HUES64 (cell line): ENCODE results near the gene DHRS1.
"Not testable (repeated sequence)": the region's sequence is repeated elsewhere in the genome, so short reads cannot be mapped to it uniquely, and the experiment has no call there.

Source experiments
- H3K27ac ChIP-seq: 2 replicates; pipeline ENCODE4 v1.7.0; 2013; ENCODE audit warnings: low read depth, low read length, inconsistent platforms
- H3K27me3 ChIP-seq: 2 replicates; pipeline ENCODE4 v1.6.1; 2013; ENCODE audit warnings: mild to moderate bottlenecking, low read length; ENCODE audit not compliant: insufficient read depth
- H3K36me3 ChIP-seq: 2 replicates; pipeline ENCODE4 v1.6.1; 2013; ENCODE audit warnings: mild to moderate bottlenecking, low read length; ENCODE audit not compliant: insufficient read depth
- H3K4me1 ChIP-seq: 2 replicates; pipeline ENCODE4 v1.6.1; 2013; ENCODE audit warnings: mild to moderate bottlenecking, low read length, moderate library complexity; ENCODE audit not compliant: insufficient read depth
- H3K4me3 ChIP-seq: 2 replicates; pipeline ENCODE4 v1.5.1; 2013; ENCODE audit warnings: mild to moderate bottlenecking, low read length, moderate library complexity
- H3K9ac ChIP-seq: 2 replicates; pipeline ENCODE4 v1.6.1; 2013; ENCODE audit warnings: mild to moderate bottlenecking, low read depth, low read length
- H3K9me3 ChIP-seq: 2 replicates; pipeline ENCODE4 v1.6.1; 2013; ENCODE audit warnings: low read depth, low read length; ENCODE audit not compliant: insufficient read depth
- WGBS: fragments of 150-250, 120-280 bp; methylation state at CpG from one replicate; pipeline ENCODE4 v1.1.7; 2013; ENCODE audit warnings: missing lambda C conversion rate; 5-methylcytosine and 5-hydroxymethylcytosine counted together

Gene DHRS1

DNA sequence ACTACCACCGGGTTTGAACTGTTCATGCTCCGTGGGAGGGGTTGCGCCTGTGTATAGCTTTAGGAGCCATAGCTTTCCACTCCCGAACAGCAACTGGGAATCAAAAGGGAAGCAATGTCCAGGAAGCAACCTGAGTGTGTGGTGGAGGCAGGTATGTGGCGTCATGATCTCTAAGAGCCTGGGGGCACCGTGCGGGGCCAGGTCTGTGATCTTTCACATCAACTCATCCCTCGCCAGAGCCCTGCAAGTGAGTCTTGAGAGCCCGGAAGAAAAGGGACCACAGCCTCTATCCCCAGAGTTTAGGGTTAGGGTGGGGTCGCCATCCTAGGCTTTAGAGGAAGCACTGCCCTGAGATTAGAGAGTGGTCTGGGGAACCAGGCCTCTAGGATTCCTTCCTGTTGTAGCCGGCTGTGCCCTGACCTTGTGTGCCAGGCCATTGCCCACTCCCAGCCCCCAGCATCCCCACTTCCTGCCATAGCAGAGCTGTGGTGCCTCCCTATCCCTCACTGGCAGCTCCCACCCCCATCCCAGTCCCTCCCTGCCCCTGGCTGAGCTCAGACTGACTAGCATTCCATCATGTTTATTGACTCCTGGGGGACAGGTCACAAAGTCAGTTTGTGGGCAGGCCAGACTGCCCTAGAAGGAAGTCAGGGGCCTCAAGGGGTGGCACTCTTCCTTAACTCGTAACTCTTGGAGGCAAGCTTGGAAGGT lies 36.0 kb upstream of the DHRS1 start:
- WGBS, result 54% methylated on average over 9 of the region's 12 CpGs
- no peaks in the 10 kb centered on the region for H3K9me3 ChIP-seq

DNA sequence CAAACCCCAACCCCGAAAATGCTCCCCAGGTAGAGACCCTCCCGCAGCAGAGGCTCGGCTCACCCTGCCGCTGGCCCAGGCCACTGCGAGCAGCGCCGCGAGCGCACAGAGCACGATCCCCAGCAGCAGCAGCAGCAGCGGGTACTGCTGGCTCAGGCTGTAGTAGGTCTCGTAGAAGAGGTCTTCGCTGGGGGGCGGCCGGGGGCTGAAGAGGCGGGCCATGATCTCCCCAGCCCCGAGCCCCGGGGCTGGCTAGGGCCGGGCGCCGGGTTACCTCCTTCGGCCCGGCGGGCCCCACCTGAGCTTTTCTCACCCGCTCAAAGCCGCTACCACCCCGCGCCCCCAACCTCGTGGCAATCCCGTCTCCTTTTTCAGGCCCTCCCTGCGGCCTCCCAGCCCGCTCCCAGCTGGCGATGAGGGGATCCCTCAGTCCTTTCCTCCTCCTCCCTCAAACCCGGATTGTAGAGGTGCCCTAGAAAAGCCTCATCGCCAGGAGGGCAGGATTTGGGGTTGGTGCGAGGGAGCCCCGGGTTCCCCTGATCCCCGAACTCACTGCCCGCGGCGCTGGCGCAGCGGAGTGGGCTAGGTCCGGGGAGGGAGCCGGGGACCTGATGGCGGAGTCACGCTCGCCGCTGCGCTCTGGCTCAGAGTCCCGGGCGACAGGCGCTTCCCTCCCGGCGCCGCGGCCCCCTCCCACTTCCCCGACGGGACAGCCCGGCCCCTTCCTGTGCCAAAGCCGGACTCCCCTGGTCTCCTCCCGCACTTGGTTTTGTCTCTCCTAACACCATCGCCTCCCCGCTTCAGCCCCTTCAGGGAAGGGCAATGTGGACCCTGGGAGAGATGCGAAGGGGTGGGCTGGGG lies 35.1 kb upstream of the DHRS1 start, which contains the start of gene ADCY4:
Gene ADCY4 (minus strand): TSS at position 641 of the 861 bp plus-strand sequence. CDS start 419 bp downstream, at position 222.
- H3K4me1 ChIP-seq, result no peaks in the 10 kb centered on the region
- WGBS, result under 1% methylated on average over 63 of the region's 65 CpGs
- H3K27ac ChIP-seq, result no peak within 1 kb of the TSS
- no peaks in the 10 kb centered on the region for H3K36me3 ChIP-seq
- peak within 1 kb of the TSS; percentile 55; the same call in 1 of the 2 replicates for H3K9ac ChIP-seq
- no peaks in the 10 kb centered on the region for H3K9me3 ChIP-seq
- H3K4me3 ChIP-seq, result peak within 1 kb of the TSS; percentile 69
- H3K27me3 ChIP-seq, result peaks cover 100% of the 10 kb centered on the region

More for the DNA sequence above, 36.0 kb upstream of the DHRS1 start:
- H3K9ac ChIP-seq, result no peak overlapping the region
- H3K27me3 ChIP-seq, result peaks cover 100% of the 10 kb centered on the region
- H3K36me3 ChIP-seq, result no peaks in the 10 kb centered on the region
- H3K4me3 ChIP-seq, result peak overlapping the region; percentile 69; the same call in 1 of the 2 replicates
- no peak overlapping the region for H3K27ac ChIP-seq
- no peaks in the 10 kb centered on the region for H3K4me1 ChIP-seq

DNA sequence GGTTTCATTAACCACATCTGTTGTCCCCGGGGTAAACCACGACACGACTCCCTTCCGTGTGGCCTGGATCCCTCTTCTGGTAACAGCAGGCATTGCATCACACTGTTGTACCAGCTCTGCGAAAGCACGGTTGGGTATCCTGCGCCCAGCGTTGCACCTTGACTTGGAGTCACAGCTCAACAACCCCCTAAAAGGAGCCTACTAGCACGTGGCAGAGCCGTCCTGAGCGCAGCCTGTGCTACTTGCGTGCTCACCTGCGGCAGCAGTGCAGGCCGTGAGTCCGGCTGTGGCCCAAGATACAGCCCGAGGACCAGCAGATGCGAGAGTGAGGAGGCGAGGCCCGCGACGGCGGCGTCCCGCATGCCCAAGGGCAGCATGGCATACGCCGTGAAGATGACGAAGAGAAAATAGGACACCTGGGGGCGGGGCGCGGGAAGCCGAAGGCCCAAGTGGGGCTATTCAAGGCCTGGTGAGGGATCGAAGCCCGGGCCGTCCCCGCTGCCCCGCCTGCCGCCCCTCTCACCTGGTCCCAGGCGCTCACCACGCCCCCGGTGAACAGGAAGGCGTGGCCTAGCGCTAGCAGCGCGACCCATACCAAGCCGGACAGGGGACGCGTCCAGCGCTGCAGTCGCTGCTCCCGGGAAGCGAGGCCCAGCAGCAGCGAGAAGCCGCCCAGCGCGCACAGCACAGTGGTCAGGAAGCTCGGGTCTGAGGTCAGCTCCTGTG lies 32.9 kb upstream of the DHRS1 start:
- Histone ChIP-seq H3K27ac (no peak overlapping the region), H3K4me1 (no peaks in the 10 kb centered on the region), H3K36me3 (no peaks in the 10 kb centered on the region), H3K27me3 (peaks cover 88% of the 10 kb centered on the region), H3K4me3 (peak overlapping the region; percentile 49), H3K9me3 (no peaks in the 10 kb centered on the region), H3K9ac (no peak overlapping the region; the same call in 1 of the 2 replicates)
- WGBS, result 3% methylated on average over 56 of the region's 56 CpGs

DNA sequence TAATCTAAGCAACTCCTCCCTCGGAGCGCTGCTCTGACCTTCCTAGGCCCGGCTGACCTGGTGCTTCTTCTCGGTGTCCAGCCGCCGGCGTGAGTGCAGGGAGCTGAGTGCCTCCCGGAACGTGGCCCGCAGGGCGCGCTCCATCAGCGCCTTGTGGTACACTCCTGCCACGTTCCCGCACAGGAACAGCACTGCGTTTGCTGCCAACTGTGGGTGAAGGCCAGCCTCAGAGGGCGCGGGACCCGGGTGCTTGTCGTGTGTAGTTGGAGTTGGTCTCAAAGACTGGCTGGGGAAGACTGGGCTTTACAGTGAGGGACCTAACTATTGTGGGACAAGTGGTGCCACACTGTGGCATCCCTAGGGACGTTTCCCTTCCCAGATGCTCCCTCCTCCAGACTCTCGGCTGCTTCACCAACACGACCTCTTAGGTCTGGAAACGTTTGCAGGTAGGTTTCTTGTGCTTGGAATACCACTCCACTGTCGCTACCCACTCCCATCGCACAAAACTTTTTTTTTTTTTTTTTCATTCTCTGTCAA lies 32.2 kb upstream of the DHRS1 start:
- Histone ChIP-seq H3K9ac (no peak overlapping the region), H3K36me3 (no peaks in the 10 kb centered on the region), H3K4me3 (peak overlapping the region; percentile 49; the same call in 1 of the 2 replicates), H3K9me3 (no peaks in the 10 kb centered on the region), H3K27ac (no peak overlapping the region), H3K4me1 (no peaks in the 10 kb centered on the region), H3K27me3 (peaks cover 87% of the 10 kb centered on the region)
- WGBS, result 70% methylated on average over 26 of the region's 26 CpGs

DNA sequence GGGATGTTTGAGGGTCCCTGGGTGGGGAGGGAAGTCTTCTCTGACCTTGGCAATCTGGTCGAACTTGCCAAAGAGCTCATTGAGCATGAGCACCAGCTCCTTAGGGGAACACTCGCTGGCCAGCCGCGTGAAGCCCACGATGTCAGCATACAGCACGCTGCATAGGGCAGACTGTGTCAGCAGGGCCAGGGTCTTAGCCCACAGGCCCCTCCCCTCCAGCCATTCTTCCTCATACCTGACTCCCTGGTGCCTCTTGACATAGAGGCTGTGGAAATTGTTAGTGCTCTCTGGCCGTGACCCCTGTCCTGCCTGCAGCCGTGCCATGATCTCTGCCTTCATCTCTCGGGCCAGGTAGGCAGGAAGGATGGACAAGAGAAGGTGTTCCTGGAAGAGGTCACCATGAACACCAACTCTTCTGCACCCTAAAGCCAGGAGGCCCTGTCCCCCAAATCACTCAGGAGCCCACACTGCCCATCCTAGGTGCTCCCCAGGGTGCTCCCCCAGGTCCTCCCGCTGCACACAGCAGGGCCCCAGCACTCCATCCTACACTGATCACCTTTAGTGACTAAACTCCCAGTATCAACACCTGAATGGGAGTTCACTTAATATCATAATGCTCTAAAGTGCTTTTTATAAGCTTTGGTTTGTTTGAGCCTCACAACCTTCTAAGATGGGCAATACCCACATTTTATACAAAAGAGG lies 31.5 kb upstream of the DHRS1 start:
- Histone ChIP-seq H3K4me1 (no peaks in the 10 kb centered on the region), H3K9ac (no peak overlapping the region), H3K27me3 (peaks cover 80% of the 10 kb centered on the region), H3K27ac (no peak overlapping the region), H3K9me3 (no peaks in the 10 kb centered on the region), H3K4me3 (no peak overlapping the region), H3K36me3 (no peaks in the 10 kb centered on the region)
- 86% methylated on average over 10 of the region's 10 CpGs for WGBS

DNA sequence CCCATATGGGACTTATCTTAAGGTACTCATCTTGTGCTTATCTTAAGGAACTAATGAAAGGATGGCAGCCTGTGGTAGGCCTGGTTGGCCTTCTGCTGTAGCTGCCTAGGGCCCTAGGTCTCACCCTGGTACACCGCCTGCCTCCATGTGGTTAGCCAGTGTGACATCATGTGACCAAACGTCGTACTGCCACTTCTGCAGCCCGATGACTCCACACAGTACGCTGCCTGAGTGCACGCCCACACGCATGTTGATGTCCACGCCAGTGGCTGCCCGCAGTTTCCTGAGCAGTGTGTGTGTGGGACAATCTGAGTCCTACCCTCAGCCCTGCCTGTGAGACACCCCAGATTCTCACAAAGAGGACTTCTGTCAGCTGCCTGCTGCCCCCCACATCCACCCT lies 30.2 kb upstream of the DHRS1 start:
- 92% methylated on average over 9 of the region's 9 CpGs for WGBS
- H3K9ac ChIP-seq, result no peak overlapping the region
- H3K4me3 ChIP-seq, result no peak overlapping the region
- no peak overlapping the region for H3K27ac ChIP-seq
- H3K4me1 ChIP-seq, result no peaks in the 10 kb centered on the region
- H3K36me3 ChIP-seq, result no peaks in the 10 kb centered on the region
- H3K27me3 ChIP-seq, result peaks cover 66% of the 10 kb centered on the region
- H3K9me3 ChIP-seq, result no peaks in the 10 kb centered on the region

DNA sequence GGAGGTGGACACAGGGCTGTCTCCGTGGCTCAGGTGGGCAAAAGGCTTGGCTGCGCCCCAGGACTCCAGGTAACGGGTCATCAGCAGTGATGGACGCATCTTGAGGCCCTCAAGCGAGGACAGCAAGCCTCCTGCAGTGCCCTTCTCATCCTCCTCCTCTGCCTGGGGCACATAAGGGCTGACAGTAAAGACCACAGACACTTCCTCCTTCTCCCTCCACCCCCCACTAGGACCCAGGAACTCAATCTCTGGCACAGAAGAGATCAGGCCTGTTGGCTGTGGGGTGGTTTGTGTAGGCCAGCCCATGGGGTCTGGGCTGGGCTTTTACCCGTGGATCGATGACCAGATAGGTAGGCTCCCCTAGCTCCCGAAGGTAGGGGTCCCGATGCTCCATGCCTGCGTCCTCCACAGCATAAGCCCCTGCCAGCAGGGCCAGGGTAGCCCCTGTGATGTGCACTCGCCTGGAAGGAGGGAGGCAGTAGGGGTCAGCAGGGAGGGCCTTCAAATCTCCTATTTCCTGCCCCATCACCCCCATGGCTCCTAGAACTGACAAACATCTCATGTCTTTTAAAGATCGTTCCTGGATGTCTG lies 29.6 kb upstream of the DHRS1 start:
- H3K9ac ChIP-seq, result no peak overlapping the region
- no peaks in the 10 kb centered on the region for H3K4me1 ChIP-seq
- no peak overlapping the region for H3K27ac ChIP-seq
- H3K27me3 ChIP-seq, result peaks cover 60% of the 10 kb centered on the region
- WGBS, result 89% methylated on average over 12 of the region's 12 CpGs
- no peaks in the 10 kb centered on the region for H3K36me3 ChIP-seq
- no peak overlapping the region for H3K4me3 ChIP-seq
- no peaks in the 10 kb centered on the region for H3K9me3 ChIP-seq

DNA sequence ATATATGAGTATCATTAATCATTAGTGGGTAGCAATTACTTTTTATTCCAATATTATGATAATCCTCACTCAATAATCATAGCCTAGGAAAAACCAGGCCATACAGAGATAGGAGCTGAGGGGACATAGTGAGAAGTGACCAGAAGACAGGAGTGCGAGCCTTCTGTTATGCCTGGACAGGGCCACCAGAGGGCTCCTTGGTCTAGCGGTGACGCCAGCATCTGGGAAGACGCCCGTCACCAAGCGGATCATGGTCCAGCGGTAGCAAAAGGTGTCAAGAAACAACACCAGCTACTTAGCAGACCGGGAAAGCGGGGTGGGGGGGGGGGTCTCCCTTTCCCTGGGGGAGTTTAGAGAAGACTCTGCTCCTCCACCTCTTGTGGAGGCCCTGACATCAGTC lies 28.3 kb upstream of the DHRS1 start:
- H3K36me3 ChIP-seq, H3K9ac ChIP-seq, H3K27ac ChIP-seq, H3K9me3 ChIP-seq, H3K4me3 ChIP-seq, H3K4me1 ChIP-seq: not testable (repeated sequence)
- H3K27me3 ChIP-seq, result peaks cover 48% of the 10 kb centered on the region
- WGBS, result 4% methylated on average over 9 of the region's 9 CpGs

DNA sequence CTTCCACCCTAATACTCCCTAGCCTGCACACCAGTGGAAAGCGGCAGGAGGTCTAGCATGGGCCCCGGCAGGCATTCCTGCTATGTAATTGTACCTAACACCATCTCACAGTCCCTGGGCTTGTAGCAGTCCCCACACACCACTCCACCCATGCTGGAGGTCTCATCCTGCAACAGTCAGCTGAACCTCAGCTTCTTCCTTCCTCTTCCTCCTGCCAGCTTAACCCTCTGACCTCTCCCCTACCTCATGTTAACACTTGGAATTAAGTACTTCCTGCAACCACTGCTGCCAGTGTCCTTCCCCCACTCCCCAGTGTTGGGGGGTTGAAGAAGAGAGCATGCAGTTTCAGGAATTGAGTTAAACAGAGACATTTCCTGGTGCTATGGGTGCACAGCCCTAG lies 27.7 kb upstream of the DHRS1 start:
- 91% methylated on average over 2 of the region's 2 CpGs for WGBS
- no peak overlapping the region for H3K27ac ChIP-seq
- no peaks in the 10 kb centered on the region for H3K9me3 ChIP-seq
- H3K4me3 ChIP-seq, result no peak overlapping the region
- peaks cover 42% of the 10 kb centered on the region for H3K27me3 ChIP-seq
- H3K36me3 ChIP-seq, result no peaks in the 10 kb centered on the region
- no peaks in the 10 kb centered on the region for H3K4me1 ChIP-seq
- H3K9ac ChIP-seq, result no peak overlapping the region

DNA sequence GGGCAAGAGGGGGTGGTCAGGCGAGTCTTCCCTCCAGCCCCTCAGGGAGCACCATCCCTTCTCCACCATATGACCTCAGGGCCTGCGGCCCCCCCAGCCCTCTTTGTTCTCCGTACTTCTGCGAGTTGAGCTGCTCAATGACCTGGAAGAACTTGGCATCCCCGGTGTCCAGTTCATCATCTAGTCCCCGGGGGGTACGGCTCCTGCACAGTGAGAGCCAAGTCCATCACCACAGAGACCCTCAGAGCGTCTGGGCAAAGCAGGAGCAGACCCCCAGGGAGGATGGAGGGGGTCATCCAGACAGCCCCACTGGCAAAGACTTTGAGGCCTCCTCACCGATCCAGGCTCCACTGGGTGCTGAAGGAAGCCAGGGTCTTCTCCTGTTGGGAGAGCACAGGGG lies 26.4 kb upstream of the DHRS1 start:
- WGBS, result 84% methylated on average over 9 of the region's 9 CpGs
- no peaks in the 10 kb centered on the region for H3K4me1 ChIP-seq
- H3K27ac ChIP-seq, result no peak overlapping the region
- no peak overlapping the region for H3K9ac ChIP-seq
- H3K36me3 ChIP-seq, result no peaks in the 10 kb centered on the region
- no peaks in the 10 kb centered on the region for H3K9me3 ChIP-seq
- H3K27me3 ChIP-seq, result peaks cover 28% of the 10 kb centered on the region
- H3K4me3 ChIP-seq, result no peak overlapping the region
